ENCODE results near the gene TRHDE. TPM values are rescaled to one million over a fixed set of nuclear protein-coding genes. Genes with fewer than 3 reads are reported as not detected.

Gene TRHDE
- total RNA-seq, 1 experiment from 2014 or later = 16.5 TPM

DNA sequence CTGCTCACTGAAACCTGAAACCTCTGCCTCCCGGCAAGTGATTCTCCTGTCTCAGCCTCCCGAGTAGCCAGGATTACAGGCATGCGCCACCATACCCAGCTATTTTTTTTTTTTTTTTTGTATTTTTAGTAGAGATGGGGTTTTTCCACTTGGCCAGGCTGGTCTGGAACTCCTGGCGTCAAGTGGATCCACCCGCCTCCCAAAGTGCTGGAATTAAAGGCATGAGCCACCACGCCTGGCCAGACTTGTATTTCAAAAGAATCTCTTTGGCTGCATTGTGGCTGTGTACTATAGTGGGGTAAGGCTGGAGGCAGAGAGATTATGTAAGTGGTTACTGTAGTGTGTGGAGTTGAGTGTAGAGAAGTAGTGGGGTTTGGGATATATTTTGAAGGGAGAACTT lies 35.1 kb downstream of the TRHDE start:
- no TSS peak for BruUV-seq (replicated peaks)

DNA sequence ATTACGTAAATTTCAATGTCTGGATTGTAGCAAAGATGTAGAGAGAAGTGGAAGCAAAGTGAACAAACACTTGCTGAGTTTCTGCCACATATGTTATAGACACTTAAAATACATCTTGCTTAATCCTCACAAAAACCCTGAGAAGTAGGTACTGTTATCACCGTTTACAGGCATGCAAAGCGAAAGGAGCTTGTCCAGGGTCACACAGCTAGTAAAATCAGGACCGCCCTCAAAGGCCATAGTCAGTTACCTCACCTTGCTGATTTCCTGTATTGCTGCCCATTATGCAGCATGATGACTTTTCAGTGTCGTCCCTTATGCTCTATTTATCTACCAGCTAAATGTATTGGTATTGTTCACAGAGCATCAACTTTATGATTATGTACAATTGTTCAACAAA lies 39.8 kb downstream of the TRHDE start:
- TF ChIP-seq, protein P1, sequence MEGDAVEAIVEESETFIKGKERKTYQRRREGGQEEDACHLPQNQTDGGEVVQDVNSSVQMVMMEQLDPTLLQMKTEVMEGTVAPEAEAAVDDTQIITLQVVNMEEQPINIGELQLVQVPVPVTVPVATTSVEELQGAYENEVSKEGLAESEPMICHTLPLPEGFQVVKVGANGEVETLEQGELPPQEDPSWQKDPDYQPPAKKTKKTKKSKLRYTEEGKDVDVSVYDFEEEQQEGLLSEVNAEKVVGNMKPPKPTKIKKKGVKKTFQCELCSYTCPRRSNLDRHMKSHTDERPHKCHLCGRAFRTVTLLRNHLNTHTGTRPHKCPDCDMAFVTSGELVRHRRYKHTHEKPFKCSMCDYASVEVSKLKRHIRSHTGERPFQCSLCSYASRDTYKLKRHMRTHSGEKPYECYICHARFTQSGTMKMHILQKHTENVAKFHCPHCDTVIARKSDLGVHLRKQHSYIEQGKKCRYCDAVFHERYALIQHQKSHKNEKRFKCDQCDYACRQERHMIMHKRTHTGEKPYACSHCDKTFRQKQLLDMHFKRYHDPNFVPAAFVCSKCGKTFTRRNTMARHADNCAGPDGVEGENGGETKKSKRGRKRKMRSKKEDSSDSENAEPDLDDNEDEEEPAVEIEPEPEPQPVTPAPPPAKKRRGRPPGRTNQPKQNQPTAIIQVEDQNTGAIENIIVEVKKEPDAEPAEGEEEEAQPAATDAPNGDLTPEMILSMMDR (conservative IDR thresholded peaks at IDR 0.05; ENCODE audit: low read depth, low read length) = no peak
- TF ChIP-seq EZH2phosphoT487 (IDR thresholded peaks at IDR 0.05; ENCODE audit: borderline replicate concordance, low read length) (no peak), EZH2 (IDR thresholded peaks at IDR 0.05; ENCODE audit: low read length, unreplicated experiment) (no peak)
- no peak overlapping the region for H2AFZ ChIP-seq (ENCODE audit: low read length)
- H3K4me3 ChIP-seq (ENCODE audit: low read length) = no peak overlapping the region
- H3K27ac ChIP-seq (ENCODE audit: low read length) = no peak overlapping the region
- intact Hi-C loops (cut with micrococcal nuclease) = no loop called here
- no peak for ATAC-seq
- no peak overlapping the region for H3K4me2 ChIP-seq (ENCODE audit: low read length)
- H3K4me1 ChIP-seq (ENCODE audit: insufficient read depth, low read length) = peaks cover 7% of the 10 kb centered on the region
- no peaks in the 10 kb centered on the region for H3K27me3 ChIP-seq (ENCODE audit: low read length)
- no peaks in the 10 kb centered on the region for H4K20me1 ChIP-seq (ENCODE audit: low read length)
- H3K9me2 ChIP-seq (replicated peaks; ENCODE audit: low read length) = no peaks in the 10 kb centered on the region
- H3K79me2 ChIP-seq (ENCODE audit: low read length) = no peaks in the 10 kb centered on the region
- CTCF ChIA-PET = no interaction called here
- H3K36me3 ChIP-seq (ENCODE audit: low read depth, low read length) = no peaks in the 10 kb centered on the region
- no TSS peak for BruUV-seq (replicated peaks)
- no peaks in the 10 kb centered on the region for H3K9me3 ChIP-seq (ENCODE audit: low read length)
- no peak for DNase-seq
- no peaks in the 10 kb centered on the region for H3F3A ChIP-seq (ENCODE audit: low read length, unreplicated experiment)
- POLR2A ChIA-PET (ENCODE audit: unreplicated experiment) = no interaction called here
- H3K9ac ChIP-seq (ENCODE audit: low read length) = no peak overlapping the region

More for the DNA sequence above, 35.1 kb downstream of the TRHDE start:
- H3K4me2 ChIP-seq (ENCODE audit: low read length) = no peak overlapping the region
- H3K9ac ChIP-seq (ENCODE audit: low read length) = no peak overlapping the region
- H3F3A ChIP-seq (ENCODE audit: low read length, unreplicated experiment) = no peaks in the 10 kb centered on the region
- H3K4me1 ChIP-seq (ENCODE audit: insufficient read depth, low read length) = no peaks in the 10 kb centered on the region
- ATAC-seq (no peak), DNase-seq (no peak)
- H4K20me1 ChIP-seq (ENCODE audit: low read length) = no peaks in the 10 kb centered on the region
- POLR2A ChIA-PET (ENCODE audit: unreplicated experiment) = no interaction called here
- H2AFZ ChIP-seq (ENCODE audit: low read length) = no peak overlapping the region
- intact Hi-C loops (cut with micrococcal nuclease) = no loop called here
- H3K36me3 ChIP-seq (ENCODE audit: low read depth, low read length) = no peaks in the 10 kb centered on the region
- no peak overlapping the region for H3K27ac ChIP-seq (ENCODE audit: low read length)
- CTCF ChIA-PET = no interaction called here
- no peak for TF ChIP-seq EZH2 (IDR thresholded peaks at IDR 0.05; ENCODE audit: low read length, unreplicated experiment)
- TF ChIP-seq EZH2phosphoT487 (IDR thresholded peaks at IDR 0.05; ENCODE audit: borderline replicate concordance, low read length) = no peak
- TF ChIP-seq, protein P1 (conservative IDR thresholded peaks at IDR 0.05; ENCODE audit: low read depth, low read length) = no peak
- H3K9me3 ChIP-seq (ENCODE audit: low read length) = no peaks in the 10 kb centered on the region
- H3K79me2 ChIP-seq (ENCODE audit: low read length) = no peaks in the 10 kb centered on the region
- H3K9me2 ChIP-seq (replicated peaks; ENCODE audit: low read length) = no peaks in the 10 kb centered on the region
- no peak overlapping the region for H3K4me3 ChIP-seq (ENCODE audit: low read length)
- H3K27me3 ChIP-seq (ENCODE audit: low read length) = no peaks in the 10 kb centered on the region

DNA sequence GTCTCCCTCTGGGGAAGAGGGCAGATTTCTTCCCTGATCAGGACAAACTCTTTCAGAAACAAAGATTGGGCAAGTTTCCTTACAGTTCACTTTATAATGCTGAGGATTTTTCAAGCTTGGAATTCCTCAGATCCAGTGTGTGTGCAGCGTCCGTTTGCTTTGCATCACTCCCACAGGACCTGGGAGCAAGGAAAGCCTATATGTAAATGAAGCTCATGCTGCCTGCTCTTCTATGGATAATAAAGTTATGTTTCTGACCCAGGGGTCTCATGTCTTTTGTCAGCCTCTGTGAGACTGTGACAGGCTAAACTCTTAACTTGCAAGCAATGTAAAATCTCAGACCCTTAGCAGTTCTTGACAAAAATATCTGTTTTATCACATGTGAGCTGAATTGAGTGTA lies 41.6 kb downstream of the TRHDE start:
- ATAC-seq (peak; percentile 56), DNase-seq (no peak)
- POLR2A ChIA-PET (ENCODE audit: unreplicated experiment) = interaction anchor here (1.0 kb wide), 1 partner anchor 18 kb away, joined by 7 read pairs; no protein-coding TSS in a partner anchor
- BruUV-seq (replicated peaks) = no TSS peak
- Histone ChIP-seq H3K9me3 (ENCODE audit: low read length) (no peaks in the 10 kb centered on the region), H3K79me2 (ENCODE audit: low read length) (no peaks in the 10 kb centered on the region), H3K9ac (ENCODE audit: low read length) (no peak overlapping the region), H4K20me1 (ENCODE audit: low read length) (no peaks in the 10 kb centered on the region), H3K4me1 (ENCODE audit: insufficient read depth, low read length) (peaks cover 7% of the 10 kb centered on the region), H3K4me3 (ENCODE audit: low read length) (no peak overlapping the region), H3F3A (ENCODE audit: low read length, unreplicated experiment) (no peaks in the 10 kb centered on the region), H3K36me3 (ENCODE audit: low read depth, low read length) (no peaks in the 10 kb centered on the region), H3K9me2 (replicated peaks; ENCODE audit: low read length) (no peaks in the 10 kb centered on the region), H3K27ac (ENCODE audit: low read length) (no peak overlapping the region), H3K27me3 (ENCODE audit: low read length) (no peaks in the 10 kb centered on the region), H3K4me2 (ENCODE audit: low read length) (peak overlapping the region; percentile 13; the same call in 1 of the 2 replicates), H2AFZ (ENCODE audit: low read length) (peak overlapping the region; percentile 36; the same call in 1 of the 2 replicates)
- CTCF ChIA-PET = no interaction called here
- TF ChIP-seq, protein P1 (conservative IDR thresholded peaks at IDR 0.05; ENCODE audit: low read depth, low read length) = no peak
- TF ChIP-seq EZH2 (IDR thresholded peaks at IDR 0.05; ENCODE audit: low read length, unreplicated experiment) = no peak
- no peak for TF ChIP-seq EZH2phosphoT487 (IDR thresholded peaks at IDR 0.05; ENCODE audit: borderline replicate concordance, low read length)
- intact Hi-C loops (cut with micrococcal nuclease) = no loop called here
